ENCODE data around the gene CLCNKB. TPM values are rescaled to one million over a fixed set of nuclear protein-coding genes. Genes with fewer than 3 reads are reported as not detected.

Gene CLCNKB
- total RNA-seq, 1 experiment from 2014 or later = not detected

DNA sequence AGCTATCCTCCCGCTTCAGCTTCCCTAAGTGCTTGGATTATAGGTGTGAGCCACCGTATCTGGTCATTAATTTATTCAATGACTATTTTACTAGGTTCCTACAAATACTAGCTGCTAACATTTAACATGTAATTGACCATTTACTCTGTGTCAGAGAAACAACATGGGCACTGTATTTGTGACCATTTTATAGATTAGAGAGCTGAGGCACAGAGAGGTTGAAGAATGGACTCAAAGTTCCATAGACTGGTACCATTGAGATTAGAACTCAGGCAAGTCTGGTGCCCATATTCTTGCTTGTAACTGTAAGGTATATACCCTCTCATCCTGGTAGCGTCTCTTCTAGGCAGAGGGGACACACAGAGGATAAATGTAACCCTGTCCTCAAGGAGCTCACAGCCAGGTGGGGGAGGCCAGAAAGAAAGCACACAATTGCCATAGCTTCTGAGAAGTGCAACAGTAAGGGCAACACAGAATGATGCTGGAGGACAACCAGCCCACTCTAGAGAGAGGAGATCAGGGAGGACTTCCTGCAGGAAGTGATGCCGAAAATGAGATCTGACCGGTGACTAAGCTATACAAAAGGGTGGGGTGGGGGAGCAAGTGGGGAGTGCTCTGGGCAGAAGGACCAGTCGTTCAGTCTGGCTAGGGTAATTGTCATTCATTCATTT, 35.8 kb upstream of the CLCNKB start:
- Mint-ChIP-seq H3K36me3 (ENCODE audit: insufficient read depth, unreplicated experiment) (no peaks in the 10 kb centered on the region), H3K4me1 (ENCODE audit: low read depth, unreplicated experiment) (no peaks in the 10 kb centered on the region), H3K27ac (ENCODE audit: unreplicated experiment) (no peak overlapping the region), H3K9me3 (ENCODE audit: unreplicated experiment) (no peaks in the 10 kb centered on the region), H3K4me3 (ENCODE audit: unreplicated experiment) (no peak overlapping the region), H3K27me3 (ENCODE audit: insufficient read depth, unreplicated experiment) (no peaks in the 10 kb centered on the region)
- Histone ChIP-seq H3K4me3 (ENCODE audit: low read depth, low read length) (no peak overlapping the region), H3K4me1 (no peaks in the 10 kb centered on the region), H3K27me3 (replicated peaks; ENCODE audit: control insufficient read depth, insufficient read depth, low read length) (no peaks in the 10 kb centered on the region), H3K36me3 (ENCODE audit: control insufficient read depth, insufficient read depth, low read length) (no peaks in the 10 kb centered on the region), H3K9me3 (no peaks in the 10 kb centered on the region)
- intact Hi-C loops (cut with micrococcal nuclease; ENCODE audit: unreplicated experiment) = loop anchor here (2.0 kb wide), 1 partner anchor 25 kb away; no protein-coding TSS in a partner anchor
- ChIA-PET CTCF (interaction anchor here (0.6 kb wide), 1 partner anchor 20 kb away, joined by 3 read pairs; no protein-coding TSS in a partner anchor), POLR2A (no interaction called here)
- TF ChIP-seq, protein P1, sequence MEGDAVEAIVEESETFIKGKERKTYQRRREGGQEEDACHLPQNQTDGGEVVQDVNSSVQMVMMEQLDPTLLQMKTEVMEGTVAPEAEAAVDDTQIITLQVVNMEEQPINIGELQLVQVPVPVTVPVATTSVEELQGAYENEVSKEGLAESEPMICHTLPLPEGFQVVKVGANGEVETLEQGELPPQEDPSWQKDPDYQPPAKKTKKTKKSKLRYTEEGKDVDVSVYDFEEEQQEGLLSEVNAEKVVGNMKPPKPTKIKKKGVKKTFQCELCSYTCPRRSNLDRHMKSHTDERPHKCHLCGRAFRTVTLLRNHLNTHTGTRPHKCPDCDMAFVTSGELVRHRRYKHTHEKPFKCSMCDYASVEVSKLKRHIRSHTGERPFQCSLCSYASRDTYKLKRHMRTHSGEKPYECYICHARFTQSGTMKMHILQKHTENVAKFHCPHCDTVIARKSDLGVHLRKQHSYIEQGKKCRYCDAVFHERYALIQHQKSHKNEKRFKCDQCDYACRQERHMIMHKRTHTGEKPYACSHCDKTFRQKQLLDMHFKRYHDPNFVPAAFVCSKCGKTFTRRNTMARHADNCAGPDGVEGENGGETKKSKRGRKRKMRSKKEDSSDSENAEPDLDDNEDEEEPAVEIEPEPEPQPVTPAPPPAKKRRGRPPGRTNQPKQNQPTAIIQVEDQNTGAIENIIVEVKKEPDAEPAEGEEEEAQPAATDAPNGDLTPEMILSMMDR (IDR thresholded peaks at IDR 0.05; ENCODE audit: insufficient read depth in 1 of 2, low read depth in 1 of 2, low read length in 1 of 2, severe bottlenecking in 1 of 2, unreplicated experiment in 1 of 2) = no peak
- no TSS peak for BruUV-seq (replicated peaks)
- DNase-seq = no peak

DNA sequence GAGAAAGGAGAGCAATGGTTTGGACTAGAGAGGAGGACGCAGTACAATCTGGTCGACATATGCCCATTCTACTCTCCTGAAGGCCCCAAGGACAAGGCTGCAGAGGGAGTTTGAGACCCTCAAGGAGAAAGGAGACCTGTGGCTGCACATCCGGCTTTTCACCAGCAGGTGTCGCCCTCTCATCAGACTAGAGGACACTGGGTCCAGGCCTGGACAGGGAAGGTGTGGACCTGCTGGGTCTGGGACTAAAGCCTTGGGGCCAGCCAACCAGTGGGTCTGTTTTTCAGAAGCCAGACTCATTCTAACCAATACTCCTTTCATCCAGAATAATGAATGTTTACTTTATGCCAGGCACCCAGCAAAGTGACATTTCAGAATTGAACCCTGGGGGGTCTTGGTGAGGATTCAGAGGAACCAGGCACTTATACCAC, 34.5 kb upstream of the CLCNKB start:
- Histone ChIP-seq H3K4me1 (no peaks in the 10 kb centered on the region), H3K27me3 (replicated peaks; ENCODE audit: control insufficient read depth, insufficient read depth, low read length) (no peaks in the 10 kb centered on the region), H3K4me3 (ENCODE audit: low read depth, low read length) (no peak overlapping the region), H3K9me3 (no peaks in the 10 kb centered on the region), H3K36me3 (ENCODE audit: control insufficient read depth, insufficient read depth, low read length) (no peaks in the 10 kb centered on the region)
- DNase-seq = peak; percentile 77 to 82
- no peak overlapping the region for H3K27ac Mint-ChIP-seq (ENCODE audit: unreplicated experiment)
- intact Hi-C loops (cut with micrococcal nuclease; ENCODE audit: unreplicated experiment) = loop anchor here (1.0 to 2.0 kb wide), 2 partner anchors 24 to 47 kb away; no protein-coding TSS in a partner anchor
- TF ChIP-seq, protein P1 (IDR thresholded peaks at IDR 0.05; ENCODE audit: insufficient read depth in 1 of 2, low read depth in 1 of 2, low read length in 1 of 2, severe bottlenecking in 1 of 2, unreplicated experiment in 1 of 2) = peak; percentile 87 to 91
- H3K36me3 Mint-ChIP-seq (ENCODE audit: insufficient read depth, unreplicated experiment) = no peaks in the 10 kb centered on the region
- H3K9me3 Mint-ChIP-seq (ENCODE audit: unreplicated experiment) = no peaks in the 10 kb centered on the region
- H3K4me1 Mint-ChIP-seq (ENCODE audit: low read depth, unreplicated experiment) = no peaks in the 10 kb centered on the region
- CTCF ChIA-PET = interaction anchor here (1.1 kb wide), 1 partner anchor 29 kb away, joined by 3 read pairs; no protein-coding TSS in a partner anchor
- no peak overlapping the region for H3K4me3 Mint-ChIP-seq (ENCODE audit: unreplicated experiment)
- POLR2A ChIA-PET = no interaction called here
- H3K27me3 Mint-ChIP-seq (ENCODE audit: insufficient read depth, unreplicated experiment) = no peaks in the 10 kb centered on the region
- BruUV-seq (replicated peaks) = no TSS peak

DNA sequence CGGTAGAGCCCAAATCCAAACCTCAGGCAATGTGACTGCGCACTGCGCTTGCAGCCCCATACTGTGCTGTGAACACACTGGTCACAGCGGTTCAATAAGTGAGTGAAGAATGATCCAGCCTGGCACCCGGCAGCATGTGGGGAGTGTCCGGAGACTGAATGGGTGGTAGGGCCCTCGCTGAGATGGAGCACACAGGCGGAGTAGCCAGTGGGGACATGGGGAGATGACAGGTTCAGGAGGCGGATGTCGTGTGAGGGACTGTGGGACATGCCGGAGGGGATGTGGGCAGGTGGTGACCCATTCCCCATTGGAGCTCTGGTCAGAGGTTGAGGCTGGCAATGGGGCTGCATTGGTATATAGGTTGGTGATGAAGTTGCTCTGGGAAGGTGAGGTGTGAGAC, 33.9 kb upstream of the CLCNKB start:
- Histone ChIP-seq H3K9me3 (no peaks in the 10 kb centered on the region), H3K36me3 (ENCODE audit: control insufficient read depth, insufficient read depth, low read length) (no peaks in the 10 kb centered on the region), H3K4me3 (ENCODE audit: low read depth, low read length) (no peak overlapping the region), H3K27me3 (replicated peaks; ENCODE audit: control insufficient read depth, insufficient read depth, low read length) (no peaks in the 10 kb centered on the region), H3K4me1 (no peaks in the 10 kb centered on the region)
- Mint-ChIP-seq H3K27me3 (ENCODE audit: insufficient read depth, unreplicated experiment) (no peaks in the 10 kb centered on the region), H3K9me3 (ENCODE audit: unreplicated experiment) (no peaks in the 10 kb centered on the region), H3K4me3 (ENCODE audit: unreplicated experiment) (no peak overlapping the region), H3K4me1 (ENCODE audit: low read depth, unreplicated experiment) (no peaks in the 10 kb centered on the region), H3K27ac (ENCODE audit: unreplicated experiment) (no peak overlapping the region), H3K36me3 (ENCODE audit: insufficient read depth, unreplicated experiment) (no peaks in the 10 kb centered on the region)
- TF ChIP-seq, protein P1 (IDR thresholded peaks at IDR 0.05; ENCODE audit: insufficient read depth in 1 of 2, low read depth in 1 of 2, low read length in 1 of 2, severe bottlenecking in 1 of 2, unreplicated experiment in 1 of 2) = no peak
- ChIA-PET POLR2A (no interaction called here), CTCF (interaction anchor here (1.1 to 1.5 kb wide), 2 partner anchors 29 to 47 kb away, joined by 3 to 4 read pairs; no protein-coding TSS in a partner anchor)
- no TSS peak for BruUV-seq (replicated peaks)
- DNase-seq = no peak
- intact Hi-C loops (cut with micrococcal nuclease; ENCODE audit: unreplicated experiment) = loop anchor here (1.0 to 2.0 kb wide), 2 partner anchors 23 to 47 kb away; no protein-coding TSS in a partner anchor
